Kidney capillary endothelial cell (primary cell): ENCODE measurements around the gene UNC13C.

ENCODE experiments used
- DNase-seq: peaks from one replicate; pipeline ENCODE4 v3.0.0-alpha.2; 2018; ENCODE audit warnings: low spot score

The UNC13C gene

GRCh38 chr15:54026258-54026657 lies 48.0 kb downstream of the UNC13C start:
- DNase-seq = no peak

GRCh38 chr15:54026891-54027290 lies 48.6 kb downstream of the UNC13C start:
- DNase-seq = no peak

- no peak for DNase-seq
Measured at GRCh38 chr15:54029081-54029480, 50.8 kb downstream of the UNC13C start.

GRCh38 chr15:54032066-54032465 lies 53.8 kb downstream of the UNC13C start:
- no peak for DNase-seq

GRCh38 chr15:54033356-54033860 lies 55.2 kb downstream of the UNC13C start:
- DNase-seq = no peak

- DNase-seq = no peak
Measured at GRCh38 chr15:54033869-54034458, 55.7 kb downstream of the UNC13C start.

GRCh38 chr15:54035616-54036015 lies 57.4 kb downstream of the UNC13C start:
- DNase-seq = no peak

GRCh38 chr15:54045397-54045796 lies 67.2 kb downstream of the UNC13C start:
- DNase-seq = no peak

GRCh38 chr15:54046093-54046492 lies 67.9 kb downstream of the UNC13C start:
- DNase-seq = no peak

- no peak for DNase-seq
Measured at GRCh38 chr15:54064365-54064764, 86.1 kb downstream of the UNC13C start.

GRCh38 chr15:54066403-54066802 lies 88.2 kb downstream of the UNC13C start:
- DNase-seq = no peak

GRCh38 chr15:54082836-54083492 lies 104.7 kb downstream of the UNC13C start:
- peak; percentile 13 for DNase-seq

GRCh38 chr15:54083501-54083900 lies 105.3 kb downstream of the UNC13C start:
- DNase-seq = no peak

- DNase-seq = no peak
Measured at GRCh38 chr15:54083991-54084390, 105.8 kb downstream of the UNC13C start.

GRCh38 chr15:54088837-54089236 lies 110.6 kb downstream of the UNC13C start:
- no peak for DNase-seq

- no peak for DNase-seq
Measured at GRCh38 chr15:54089776-54090175, 111.5 kb downstream of the UNC13C start.

GRCh38 chr15:54091651-54092050 lies 113.4 kb downstream of the UNC13C start:
- DNase-seq = no peak

GRCh38 chr15:54094661-54095060 lies 116.4 kb downstream of the UNC13C start:
- DNase-seq = no peak

GRCh38 chr15:54097019-54097418 lies 118.8 kb downstream of the UNC13C start:
- DNase-seq = no peak

- no peak for DNase-seq
Measured at GRCh38 chr15:54099010-54099409, 120.8 kb downstream of the UNC13C start.

GRCh38 chr15:54101664-54102270 lies 123.5 kb downstream of the UNC13C start:
- DNase-seq = no peak

GRCh38 chr15:54102704-54103103 lies 124.5 kb downstream of the UNC13C start:
- DNase-seq = no peak

- DNase-seq = no peak
Measured at GRCh38 chr15:54109014-54109413, 130.8 kb downstream of the UNC13C start.
